AG09319 (cell line): Measurements from ENCODE around the gene RNPEP.
A peak's percentile ranks its signal among the peaks of the same experiment; 100 is the strongest.

Experiments
- DNase-seq: peaks from one replicate; pipeline ENCODE4 v3.0.0-alpha.2; 2010; ENCODE audit warnings: low read depth; ENCODE audit errors: extremely low read depth
- CTCF ChIP-seq: IDR thresholded peaks from 2 replicates; pipeline ENCODE4 v1.5.1; 2011; ENCODE audit warnings: low read depth, mild to moderate bottlenecking, inconsistent platforms, low read length, moderate library complexity

Gene RNPEP

GRCh38 chr1:202012544-202013478 lies 30.4 kb downstream of the RNPEP start:
- DNase-seq, result no peak
- TF ChIP-seq CTCF, result no peak

- DNase-seq, result no peak
- TF ChIP-seq CTCF, result no peak
Observed at GRCh38 chr1:202013603-202014002, 31.2 kb downstream of the RNPEP start.

- no peak for DNase-seq
- TF ChIP-seq CTCF, result no peak
Observed at GRCh38 chr1:202014060-202014459, 31.6 kb downstream of the RNPEP start.

GRCh38 chr1:202014915-202015661 lies 32.6 kb downstream of the RNPEP start:
- TF ChIP-seq CTCF, result no peak
- DNase-seq, result no peak

GRCh38 chr1:202015662-202015937 lies 33.2 kb downstream of the RNPEP start:
- no peak for DNase-seq
- TF ChIP-seq CTCF, result no peak

- no peak for TF ChIP-seq CTCF
- peak; percentile 44 for DNase-seq
Observed at GRCh38 chr1:202016022-202016810, 33.8 kb downstream of the RNPEP start.
